GM21717 (cell line): ENCODE measurements around the gene EFEMP2.

Experiments
- ATAC-seq: cut with Tn5 transposase; IDR thresholded peaks from one replicate; pipeline ENCODE4 v1.9.1; 2021; ENCODE audit warnings: mild to moderate bottlenecking, moderate library complexity; ENCODE audit not compliant: unreplicated experiment

The EFEMP2 gene

GRCh38 chr11:65872586-65873317 lies at the start of gene EFEMP2:
EFEMP2 (minus strand) TSS chr11:65872800; CDS start chr11:65872354, 446 bp downstream.
- ATAC-seq, result no peak

GRCh38 chr11:65921876-65922275 lies 49.3 kb upstream of the EFEMP2 start:
- no peak for ATAC-seq

GRCh38 chr11:65921033-65921555 lies 48.5 kb upstream of the EFEMP2 start:
- ATAC-seq, result no peak

- no peak for ATAC-seq
These were observed 47.8 kb upstream of the EFEMP2 start for GRCh38 chr11:65920372-65920802.

GRCh38 chr11:65919573-65920371 lies 47.2 kb upstream of the EFEMP2 start:
- ATAC-seq, result peak; percentile 35

GRCh38 chr11:65919141-65919572 lies 46.6 kb upstream of the EFEMP2 start, which contains the start of gene DRAP1:
DRAP1 (plus strand) TSS chr11:65919426; CDS start chr11:65919502, 76 bp downstream.
- peak; percentile 69 for ATAC-seq

- ATAC-seq, result peak; percentile 37
These were observed 45.9 kb upstream of the EFEMP2 start, which contains the start of gene C11orf68 for GRCh38 chr11:65918211-65919140. C11orf68 (minus strand) TSS chr11:65919062; CDS start chr11:65919031, 31 bp downstream.

GRCh38 chr11:65917434-65918210 lies 45.0 kb upstream of the EFEMP2 start:
- no peak for ATAC-seq

- ATAC-seq, result no peak
These were observed 44.5 kb upstream of the EFEMP2 start for GRCh38 chr11:65917077-65917433.

- no peak for ATAC-seq
These were observed 43.8 kb upstream of the EFEMP2 start for GRCh38 chr11:65916391-65916790.

GRCh38 chr11:65915821-65916251 lies 43.2 kb upstream of the EFEMP2 start:
- no peak for ATAC-seq

GRCh38 chr11:65915101-65915820 lies 42.7 kb upstream of the EFEMP2 start:
- no peak for ATAC-seq

- no peak for ATAC-seq
These were observed 40.2 kb upstream of the EFEMP2 start for GRCh38 chr11:65912845-65913244.

- no peak for ATAC-seq
These were observed 39.3 kb upstream of the EFEMP2 start for GRCh38 chr11:65911682-65912568.

GRCh38 chr11:65907878-65908277 lies 35.3 kb upstream of the EFEMP2 start:
- ATAC-seq, result no peak

GRCh38 chr11:65906602-65907001 lies 34.0 kb upstream of the EFEMP2 start:
- ATAC-seq, result no peak

- ATAC-seq, result no peak
These were observed 31.1 kb upstream of the EFEMP2 start for GRCh38 chr11:65903715-65904114.

GRCh38 chr11:65903068-65903481 lies 30.5 kb upstream of the EFEMP2 start:
- ATAC-seq, result no peak
